Trophoblast cell (in vitro differentiated cells and primary cell): Measurements from ENCODE around the gene EFS.

ENCODE experiments used
- DNase-seq, 2 donors: peaks; one replicate each; pipeline ENCODE4 v3.0.0-alpha.2; 2016
- H2AFZ ChIP-seq: 2 replicates; pipeline ENCODE4 v1.6.1; 2013; ENCODE audit warnings: low read length, moderate library complexity, mild to moderate bottlenecking; ENCODE audit not compliant: insufficient read depth, poor library complexity
- H2AK5ac ChIP-seq: 2 replicates; pipeline ENCODE4 v1.6.1; 2013; ENCODE audit warnings: mild to moderate bottlenecking, low read length
- H2BK120ac ChIP-seq: 2 replicates; pipeline ENCODE4 v1.6.1; 2013; ENCODE audit warnings: low read length, mild to moderate bottlenecking, moderate library complexity; ENCODE audit not compliant: insufficient read depth, poor library complexity
- H2BK12ac ChIP-seq: 2 replicates; pipeline ENCODE4 v1.6.1; 2013; ENCODE audit warnings: mild to moderate bottlenecking, low read length, moderate library complexity
- H2BK5ac ChIP-seq: 2 replicates; pipeline ENCODE4 v1.6.1; 2013; ENCODE audit warnings: low read length, low read depth, moderate library complexity, mild to moderate bottlenecking; ENCODE audit not compliant: poor library complexity
- H3K14ac ChIP-seq: 2 replicates; pipeline ENCODE4 v1.6.1; 2013; ENCODE audit warnings: mild to moderate bottlenecking, low read length
- H3K18ac ChIP-seq: 2 replicates; pipeline ENCODE4 v1.6.1; 2013; ENCODE audit warnings: mild to moderate bottlenecking, low read length
- H3K23ac ChIP-seq: 2 replicates; pipeline ENCODE4 v1.6.1; 2013; ENCODE audit warnings: low read length
- H3K27ac ChIP-seq: 2 replicates; pipeline ENCODE4 v1.5.1; 2013; ENCODE audit warnings: low read depth, mild to moderate bottlenecking, inconsistent platforms, low read length, moderate library complexity
- H3K27me3 ChIP-seq: 2 replicates; pipeline ENCODE4 v1.6.1; 2013; ENCODE audit warnings: inconsistent platforms, mild to moderate bottlenecking, low read length, moderate library complexity; ENCODE audit not compliant: insufficient read depth
- H3K36me3 ChIP-seq, 2 experiments: 1 replicate in 1 of 2; 2 replicates in 1 of 2; pipeline ENCODE4 v1.6.1; 2013; ENCODE audit warnings: low read length in 2 of 2, mild to moderate bottlenecking in 2 of 2, moderate library complexity in 1 of 2; ENCODE audit not compliant: insufficient read depth in 2 of 2, control insufficient read depth in 1 of 2
- H3K4ac ChIP-seq: 2 replicates; pipeline ENCODE4 v1.6.1; 2013; ENCODE audit warnings: low read depth, mild to moderate bottlenecking, low read length, moderate library complexity
- H3K4me1 ChIP-seq, 2 experiments: 1 replicate in 1 of 2; 2 replicates in 1 of 2; pipeline ENCODE4 v1.6.1; 2013; ENCODE audit warnings: low read length in 2 of 2, mild to moderate bottlenecking in 2 of 2, moderate library complexity in 1 of 2; ENCODE audit not compliant: insufficient read depth in 2 of 2, control insufficient read depth in 1 of 2
- H3K4me2 ChIP-seq: 2 replicates; pipeline ENCODE4 v1.6.1; 2013; ENCODE audit warnings: inconsistent platforms, mild to moderate bottlenecking, low read length, moderate library complexity
- H3K4me3 ChIP-seq: 2 replicates; pipeline ENCODE4 v1.5.1; 2013; ENCODE audit warnings: mild to moderate bottlenecking, low read depth, low read length, inconsistent platforms
- H3K79me1 ChIP-seq: one replicate; pipeline ENCODE4 v1.6.1; 2013; ENCODE audit warnings: low read length
- H3K79me2 ChIP-seq: 2 replicates; pipeline ENCODE4 v1.6.1; 2013; ENCODE audit warnings: low read length, mild to moderate bottlenecking; ENCODE audit not compliant: control insufficient read depth, insufficient read depth, poor library complexity
- H3K9ac ChIP-seq: 2 replicates; pipeline ENCODE4 v1.6.1; 2013; ENCODE audit warnings: mild to moderate bottlenecking, low read length
- H3K9me3 ChIP-seq: 2 replicates; pipeline ENCODE4 v1.6.1; 2013; ENCODE audit warnings: low read depth, mild to moderate bottlenecking, control low read depth, inconsistent platforms, low read length; ENCODE audit not compliant: insufficient read depth
- H4K12ac ChIP-seq: 2 replicates; pipeline ENCODE4 v1.6.1; 2013; ENCODE audit warnings: low read depth, mild to moderate bottlenecking, low read length, moderate library complexity
- H4K8ac ChIP-seq: 2 replicates; pipeline ENCODE4 v1.6.1; 2013; ENCODE audit warnings: low read depth, mild to moderate bottlenecking, low read length, moderate library complexity
- H4K91ac ChIP-seq: one replicate; pipeline ENCODE4 v1.6.1; 2013; ENCODE audit warnings: low read depth, mild to moderate bottlenecking, low read length, moderate library complexity
- WGBS: extraction: QIAGEN DNeasy Blood & Tissue Kit; methylation state at CpG from one replicate; pipeline ENCODE4 v1.1.7; 2013; ENCODE audit warnings: missing lambda C conversion rate; ENCODE audit not compliant: insufficient read length, insufficient coverage; ENCODE audit errors: extremely low coverage; 5-methylcytosine and 5-hydroxymethylcytosine counted together

EFS gene

DNA sequence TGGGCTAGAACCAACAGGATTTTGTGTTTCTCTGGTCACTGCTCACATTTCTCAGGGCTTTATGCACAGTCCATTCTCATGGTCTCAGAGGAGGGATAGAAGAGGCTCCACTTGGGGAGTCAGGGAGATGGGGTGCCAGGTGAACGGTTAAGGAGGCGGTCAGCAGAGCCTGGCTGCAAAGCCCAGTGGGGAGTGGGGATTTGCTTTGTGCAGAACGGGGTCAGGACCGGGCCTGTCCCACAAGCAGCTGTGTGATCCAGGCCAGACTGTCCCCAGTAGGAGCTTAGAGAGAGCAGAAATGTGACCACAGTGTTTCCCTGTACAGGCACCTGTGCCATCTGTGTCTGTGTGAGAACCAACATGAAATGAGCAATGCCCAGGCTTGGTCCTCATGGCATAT lies 16.0 kb upstream of the EFS start:
- Histone ChIP-seq H4K8ac (no peak overlapping the region), H3K4me1 (no peaks in the 10 kb centered on the region), H3K27ac (no peak overlapping the region), H3K4ac (no peak overlapping the region), H3K23ac (no peak overlapping the region), H3K9me3 (peaks cover 2% of the 10 kb centered on the region), H2BK120ac (no peak overlapping the region), H4K12ac (no peak overlapping the region), H3K79me1 (no peaks in the 10 kb centered on the region), H3K79me2 (no peaks in the 10 kb centered on the region), H3K14ac (no peak overlapping the region), H3K4me3 (no peak overlapping the region), H3K27me3 (no peaks in the 10 kb centered on the region), H2AK5ac (no peak overlapping the region), H3K36me3 (no peaks in the 10 kb centered on the region), H4K91ac (no peak overlapping the region), H3K9ac (no peak overlapping the region), H2AFZ (no peak overlapping the region), H3K18ac (no peak overlapping the region), H2BK5ac (no peak overlapping the region), H2BK12ac (no peak overlapping the region), H3K4me2 (no peak overlapping the region)
- DNase-seq: no peak
- no CpG with 5 or more reads among the region's 4 CpGs for WGBS

DNA sequence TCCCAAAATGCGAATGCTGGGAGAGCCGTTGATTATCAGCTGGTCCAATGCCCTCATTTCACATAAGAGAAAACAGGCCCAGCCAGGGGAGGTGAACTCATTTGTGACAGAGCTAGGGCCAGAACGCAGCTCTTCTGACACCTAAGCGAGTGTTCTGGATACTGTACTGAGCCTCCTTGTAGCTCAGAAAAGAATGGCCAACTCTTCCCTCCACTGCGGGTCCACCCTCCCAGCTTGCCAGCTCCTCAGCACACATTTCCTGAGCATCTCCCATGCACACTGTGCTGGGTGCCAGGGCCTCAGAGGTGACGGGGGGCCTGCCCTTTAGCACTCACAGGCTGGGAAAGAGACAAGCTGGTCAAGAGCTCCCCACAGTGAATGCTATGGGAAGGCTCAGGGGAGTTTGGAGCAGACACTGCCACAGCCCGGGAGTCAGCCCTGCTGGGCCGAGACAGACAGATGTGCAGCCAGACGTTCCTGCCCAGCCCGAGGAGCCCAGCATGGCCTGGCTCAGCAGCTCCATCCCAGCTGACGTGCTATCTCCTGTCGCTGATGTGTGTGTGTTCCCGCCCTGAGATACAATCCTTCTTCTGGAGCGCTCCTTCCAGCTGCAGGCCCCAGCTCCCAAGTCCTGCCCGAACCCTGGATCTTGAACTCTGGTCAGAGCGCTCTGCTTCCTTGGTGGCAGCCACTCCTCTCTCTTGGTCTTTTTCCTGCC lies 15.4 kb upstream of the EFS start:
- no peak overlapping the region for H2AK5ac ChIP-seq
- H2BK5ac ChIP-seq: no peak overlapping the region
- no peak overlapping the region for H3K9ac ChIP-seq
- H3K18ac ChIP-seq: no peak overlapping the region
- H3K79me2 ChIP-seq: no peaks in the 10 kb centered on the region
- no peaks in the 10 kb centered on the region for H3K36me3 ChIP-seq
- no peak overlapping the region for H4K12ac ChIP-seq
- no peak overlapping the region for H4K91ac ChIP-seq
- H3K27me3 ChIP-seq: no peaks in the 10 kb centered on the region
- H4K8ac ChIP-seq: no peak overlapping the region
- H2AFZ ChIP-seq: no peak overlapping the region
- no peak overlapping the region for H3K23ac ChIP-seq
- H3K4ac ChIP-seq: no peak overlapping the region
- no peak for DNase-seq
- H3K27ac ChIP-seq: no peak overlapping the region
- H3K14ac ChIP-seq: no peak overlapping the region
- H2BK120ac ChIP-seq: no peak overlapping the region
- whole genome bisulfite sequencing: no CpG with 5 or more reads among the region's 16 CpGs
- H3K4me3 ChIP-seq: no peak overlapping the region
- no peaks in the 10 kb centered on the region for H3K4me1 ChIP-seq
- no peak overlapping the region for H3K4me2 ChIP-seq
- no peak overlapping the region for H2BK12ac ChIP-seq
- H3K9me3 ChIP-seq: peaks cover 2% of the 10 kb centered on the region
- H3K79me1 ChIP-seq: no peaks in the 10 kb centered on the region

DNA sequence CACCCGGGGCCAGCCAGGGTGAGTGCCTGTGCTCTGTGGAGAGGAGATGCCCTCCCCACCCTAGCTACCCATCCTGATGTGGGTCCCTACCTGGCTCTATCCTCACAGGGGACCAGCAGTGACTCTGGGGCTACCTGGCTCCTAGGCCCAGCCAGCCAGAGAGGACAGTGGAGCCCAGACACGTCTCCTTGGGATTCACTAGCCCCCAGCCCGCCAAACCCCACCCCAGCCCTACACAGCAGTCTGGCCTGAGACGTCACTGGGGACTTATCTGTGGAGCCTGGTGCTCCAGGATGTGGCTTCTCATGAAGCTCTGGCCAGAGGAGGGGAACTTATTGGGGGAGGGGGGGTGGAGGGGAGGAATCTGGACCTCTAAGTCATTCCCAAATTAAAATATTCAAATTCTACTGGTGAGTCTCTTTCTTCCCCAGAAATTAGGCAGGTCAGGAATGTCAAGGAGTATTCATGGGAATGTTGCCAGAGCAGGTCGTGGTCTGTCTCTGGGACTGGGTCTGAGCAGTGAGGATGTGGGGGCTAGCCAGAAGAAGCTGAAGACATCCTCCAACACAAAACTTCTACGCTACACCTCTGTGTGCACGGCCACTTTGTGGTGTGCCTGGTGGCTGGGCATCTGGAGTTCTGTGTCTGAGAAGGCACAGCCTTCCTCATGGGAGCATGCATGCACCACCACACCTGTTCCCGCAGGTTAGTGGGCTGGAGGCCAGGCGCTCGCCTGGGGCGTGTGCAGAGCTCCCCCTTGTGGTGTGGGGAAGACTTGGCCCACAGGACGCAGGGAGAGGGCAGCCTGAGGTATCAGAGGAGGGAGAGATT lies 14.6 kb upstream of the EFS start:
- Histone ChIP-seq H2AFZ (no peak overlapping the region), H3K14ac (no peak overlapping the region), H3K27ac (no peak overlapping the region), H3K79me2 (no peaks in the 10 kb centered on the region), H3K4me1 (no peaks in the 10 kb centered on the region), H3K4me3 (no peak overlapping the region), H2BK12ac (no peak overlapping the region), H3K9ac (no peak overlapping the region), H4K8ac (no peak overlapping the region), H3K9me3 (peaks cover 2% of the 10 kb centered on the region), H2BK120ac (no peak overlapping the region), H3K79me1 (no peaks in the 10 kb centered on the region), H3K4me2 (no peak overlapping the region), H3K18ac (no peak overlapping the region), H2BK5ac (no peak overlapping the region), H2AK5ac (no peak overlapping the region), H3K4ac (no peak overlapping the region), H4K91ac (no peak overlapping the region), H3K36me3 (no peaks in the 10 kb centered on the region), H3K23ac (no peak overlapping the region), H4K12ac (no peak overlapping the region), H3K27me3 (no peaks in the 10 kb centered on the region)
- DNase-seq: peak; percentile 66 to 86
- no CpG with 5 or more reads among the region's 12 CpGs for WGBS

DNA sequence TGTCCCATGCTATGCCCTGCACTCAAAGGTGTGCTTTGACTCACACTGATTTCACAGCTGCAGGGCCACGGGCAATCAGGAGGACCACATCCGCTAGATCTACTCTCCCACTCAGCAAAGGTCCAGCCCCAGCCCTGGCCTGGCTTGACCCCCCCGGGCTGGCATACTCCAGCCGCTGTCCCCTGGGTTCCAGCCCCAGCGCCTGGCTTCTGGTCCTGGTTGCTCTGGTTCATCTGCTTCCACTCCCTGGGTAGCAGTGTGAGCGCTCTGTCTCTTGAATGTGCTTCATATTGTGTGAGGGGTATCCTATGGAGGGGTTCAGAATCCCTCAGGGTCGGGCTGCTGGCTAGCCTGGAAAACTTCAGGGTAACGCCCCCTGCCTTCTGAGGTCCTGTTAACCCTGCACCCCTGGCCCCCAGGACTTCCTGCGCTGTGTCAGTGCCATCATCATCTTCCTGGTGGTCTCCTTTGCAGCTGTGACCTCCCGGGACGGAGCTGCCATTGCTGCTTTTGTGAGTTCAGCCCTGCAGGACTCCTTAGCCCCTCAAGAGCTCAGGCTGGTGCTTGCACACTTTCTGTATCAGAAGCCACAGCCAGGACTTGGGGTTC lies 13.7 kb upstream of the EFS start:
- H4K12ac ChIP-seq: no peak overlapping the region
- H2BK120ac ChIP-seq: no peak overlapping the region
- no peak overlapping the region for H3K27ac ChIP-seq
- no peak overlapping the region for H3K4me2 ChIP-seq
- no CpG with 5 or more reads among the region's 11 CpGs for WGBS
- H3K9ac ChIP-seq: no peak overlapping the region
- no peak overlapping the region for H2AK5ac ChIP-seq
- no peaks in the 10 kb centered on the region for H3K4me1 ChIP-seq
- no peaks in the 10 kb centered on the region for H3K79me1 ChIP-seq
- H2BK5ac ChIP-seq: no peak overlapping the region
- DNase-seq: no peak
- H3K14ac ChIP-seq: no peak overlapping the region
- no peaks in the 10 kb centered on the region for H3K27me3 ChIP-seq
- H2AFZ ChIP-seq: no peak overlapping the region
- H3K4ac ChIP-seq: no peak overlapping the region
- H4K91ac ChIP-seq: no peak overlapping the region
- no peaks in the 10 kb centered on the region for H3K79me2 ChIP-seq
- no peak overlapping the region for H3K23ac ChIP-seq
- no peak overlapping the region for H2BK12ac ChIP-seq
- H3K36me3 ChIP-seq: no peaks in the 10 kb centered on the region
- no peak overlapping the region for H3K18ac ChIP-seq
- no peak overlapping the region for H4K8ac ChIP-seq
- no peak overlapping the region for H3K4me3 ChIP-seq
- H3K9me3 ChIP-seq: peaks cover 2% of the 10 kb centered on the region
